ENCODE data around the gene MSRB3. TPM values are rescaled to one million over a fixed set of nuclear protein-coding genes. Genes with fewer than 3 reads are reported as not detected.
A peak's percentile ranks its signal among the peaks of the same experiment; 100 is the strongest.

The MSRB3 gene
- total and polyA plus RNA-seq, 9 donors: 14.9 to 58.8 (median 27.1) TPM

DNA sequence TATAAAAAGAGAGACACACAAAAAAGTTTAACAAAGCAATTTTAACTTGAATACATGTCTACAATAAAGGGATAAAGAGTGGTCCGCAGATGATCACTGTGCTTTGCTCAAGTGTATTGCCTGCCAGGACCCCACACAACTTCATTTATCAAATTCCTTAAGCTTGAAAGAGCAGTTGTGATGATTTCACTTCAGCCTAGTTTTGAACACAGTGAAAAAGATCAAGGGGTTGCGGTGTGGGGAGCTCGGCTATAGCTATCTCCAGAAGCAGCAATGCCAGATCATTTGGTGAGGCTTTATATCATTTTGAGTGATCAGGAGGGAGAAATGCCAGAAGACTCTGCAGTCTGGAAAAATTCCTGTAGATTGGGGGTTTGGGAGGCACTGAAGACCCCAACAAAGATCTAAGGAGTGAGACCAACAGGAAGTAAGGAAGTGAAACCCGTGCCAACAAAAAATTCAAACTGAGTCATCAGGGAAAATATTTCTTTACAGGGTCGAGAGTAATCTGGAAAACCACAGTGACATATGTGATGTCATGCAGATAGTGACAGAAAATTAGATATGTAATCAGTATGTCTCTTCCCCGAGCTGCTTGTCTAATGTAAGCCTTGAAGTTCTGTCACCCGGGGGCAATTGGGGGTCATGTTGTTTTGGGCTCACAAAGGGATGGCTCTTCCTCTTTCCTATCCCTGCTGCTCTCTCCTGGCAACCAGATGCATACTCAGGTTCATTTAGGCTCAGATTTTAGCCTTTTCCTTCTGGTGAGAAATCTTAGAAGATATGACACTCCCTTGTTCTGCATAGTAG is 221.8 kb downstream of the MSRB3 start:
- 34 to 40% (median 39%) methylated on average over 7 of the region's 7 CpGs for WGBS, 3 donors
- intact Hi-C loops (cut with DNase I): no loop called here
- no peaks in the 10 kb centered on the region for H3K36me3 ChIP-seq
- H3K9me3 ChIP-seq: no peaks in the 10 kb centered on the region
- H3K27me3 ChIP-seq: no peaks in the 10 kb centered on the region
- no peak for DNase-seq
- H3K4me1 ChIP-seq (ENCODE audit: insufficient read depth): no peaks in the 10 kb centered on the region
- no peak overlapping the region for H3K4me3 ChIP-seq
- no peak overlapping the region for H3K27ac ChIP-seq
- TF ChIP-seq POLR2A (IDR thresholded peaks at IDR 0.05) (no peak), EP300 (IDR thresholded peaks at IDR 0.05) (no peak)
- TF ChIP-seq, protein P1, sequence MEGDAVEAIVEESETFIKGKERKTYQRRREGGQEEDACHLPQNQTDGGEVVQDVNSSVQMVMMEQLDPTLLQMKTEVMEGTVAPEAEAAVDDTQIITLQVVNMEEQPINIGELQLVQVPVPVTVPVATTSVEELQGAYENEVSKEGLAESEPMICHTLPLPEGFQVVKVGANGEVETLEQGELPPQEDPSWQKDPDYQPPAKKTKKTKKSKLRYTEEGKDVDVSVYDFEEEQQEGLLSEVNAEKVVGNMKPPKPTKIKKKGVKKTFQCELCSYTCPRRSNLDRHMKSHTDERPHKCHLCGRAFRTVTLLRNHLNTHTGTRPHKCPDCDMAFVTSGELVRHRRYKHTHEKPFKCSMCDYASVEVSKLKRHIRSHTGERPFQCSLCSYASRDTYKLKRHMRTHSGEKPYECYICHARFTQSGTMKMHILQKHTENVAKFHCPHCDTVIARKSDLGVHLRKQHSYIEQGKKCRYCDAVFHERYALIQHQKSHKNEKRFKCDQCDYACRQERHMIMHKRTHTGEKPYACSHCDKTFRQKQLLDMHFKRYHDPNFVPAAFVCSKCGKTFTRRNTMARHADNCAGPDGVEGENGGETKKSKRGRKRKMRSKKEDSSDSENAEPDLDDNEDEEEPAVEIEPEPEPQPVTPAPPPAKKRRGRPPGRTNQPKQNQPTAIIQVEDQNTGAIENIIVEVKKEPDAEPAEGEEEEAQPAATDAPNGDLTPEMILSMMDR (IDR thresholded peaks at IDR 0.05): no peak

DNA sequence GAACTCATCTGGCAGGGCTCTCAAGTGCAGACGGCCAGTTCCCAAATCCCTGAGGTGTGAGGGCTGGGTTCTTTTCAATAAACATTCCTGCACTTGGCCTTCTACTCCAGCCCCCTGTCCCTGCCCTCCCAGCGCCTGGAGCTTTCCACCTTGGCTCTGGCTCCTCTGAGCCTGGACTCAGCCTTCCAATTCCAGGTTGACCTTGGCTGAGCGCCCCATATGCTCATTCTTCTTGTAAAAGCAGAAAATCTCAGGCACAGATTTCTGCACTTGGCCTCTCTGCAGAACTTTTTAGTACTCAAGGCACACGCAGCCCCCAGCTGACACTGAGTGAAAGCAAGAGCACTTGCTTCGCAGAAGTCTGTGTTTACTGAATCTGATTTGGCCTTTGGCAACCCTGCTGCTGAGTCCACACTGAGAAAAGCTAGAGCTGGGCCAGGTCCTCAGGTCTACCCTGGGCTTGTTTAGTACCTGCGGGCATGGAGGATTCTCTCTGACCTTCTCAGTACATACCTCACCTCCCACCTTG is 222.7 kb downstream of the MSRB3 start:
- H3K9me3 ChIP-seq: no peaks in the 10 kb centered on the region
- TF ChIP-seq, protein P1 (IDR thresholded peaks at IDR 0.05): no peak
- TF ChIP-seq POLR2A (IDR thresholded peaks at IDR 0.05) (no peak), EP300 (IDR thresholded peaks at IDR 0.05) (no peak)
- H3K27me3 ChIP-seq: no peaks in the 10 kb centered on the region
- no peak overlapping the region for H3K27ac ChIP-seq
- peak; percentile 17 to 81 (median 52) for DNase-seq
- 10 to 16% (median 13%) methylated on average over 6 of the region's 6 CpGs for WGBS, 3 donors
- no peak overlapping the region for H3K4me3 ChIP-seq
- no peaks in the 10 kb centered on the region for H3K4me1 ChIP-seq (ENCODE audit: insufficient read depth)
- H3K36me3 ChIP-seq: no peaks in the 10 kb centered on the region
- intact Hi-C loops (cut with DNase I): no loop called here

DNA sequence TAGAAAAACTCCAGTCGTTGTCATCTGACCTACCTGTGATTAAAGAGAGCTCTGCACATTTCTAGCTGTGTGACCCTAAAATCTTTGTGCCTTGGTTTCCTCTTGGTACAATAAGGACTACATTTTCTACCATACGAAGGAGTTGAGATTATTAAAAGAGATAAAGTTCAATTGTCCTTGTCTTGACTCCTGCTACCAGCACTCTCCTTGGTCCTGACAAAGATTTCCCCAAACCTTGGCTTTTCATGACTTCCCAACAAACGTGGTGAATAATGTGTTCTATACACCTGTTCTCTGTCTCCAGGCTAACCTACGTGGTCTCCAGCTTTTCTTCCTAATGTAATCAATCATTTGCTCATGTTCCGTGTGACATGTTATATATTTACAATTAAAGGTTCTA is 223.5 kb downstream of the MSRB3 start:
- H3K4me1 ChIP-seq (ENCODE audit: insufficient read depth): no peaks in the 10 kb centered on the region
- H3K9me3 ChIP-seq: no peaks in the 10 kb centered on the region
- H3K27ac ChIP-seq: no peak overlapping the region
- intact Hi-C loops (cut with DNase I): no loop called here
- 75 to 81% (median 78%) methylated on average over 5 of the region's 5 CpGs for WGBS, 3 donors
- no peak for DNase-seq
- H3K4me3 ChIP-seq: no peak overlapping the region
- H3K36me3 ChIP-seq: no peaks in the 10 kb centered on the region
- H3K27me3 ChIP-seq: no peaks in the 10 kb centered on the region
- TF ChIP-seq POLR2A (IDR thresholded peaks at IDR 0.05) (no peak), EP300 (IDR thresholded peaks at IDR 0.05) (no peak)
- TF ChIP-seq, protein P1 (IDR thresholded peaks at IDR 0.05): no peak

DNA sequence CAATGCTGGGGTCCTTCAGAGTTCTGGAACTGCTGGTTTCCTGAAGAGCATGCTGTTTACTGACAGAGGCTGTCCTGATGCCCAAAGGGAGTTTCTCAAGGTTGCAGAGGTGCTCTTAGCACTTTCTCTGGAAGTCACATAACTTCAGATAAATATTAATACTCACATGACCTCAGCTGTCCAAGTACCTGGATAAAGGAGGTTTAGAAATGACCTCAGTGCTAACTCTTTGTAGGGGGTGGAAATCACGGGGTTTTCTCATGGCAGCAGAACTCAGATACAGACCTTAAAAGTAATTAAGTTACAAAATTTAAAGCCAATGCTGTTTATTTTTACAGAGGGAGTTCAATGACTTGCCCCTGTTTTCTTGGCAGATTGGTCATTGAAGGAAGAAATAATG is 225.9 kb downstream of the MSRB3 start:
- H3K4me3 ChIP-seq: no peak overlapping the region
- no peaks in the 10 kb centered on the region for H3K4me1 ChIP-seq (ENCODE audit: insufficient read depth)
- DNase-seq: no peak
- H3K27me3 ChIP-seq: no peaks in the 10 kb centered on the region
- intact Hi-C loops (cut with DNase I): no loop called here
- H3K27ac ChIP-seq: no peak overlapping the region
- H3K9me3 ChIP-seq: no peaks in the 10 kb centered on the region
- no peaks in the 10 kb centered on the region for H3K36me3 ChIP-seq
- 63 to 82% (median 69%) methylated on average over 1 of the region's 1 CpG for WGBS, 3 donors
- TF ChIP-seq, protein P1 (IDR thresholded peaks at IDR 0.05): no peak
- TF ChIP-seq EP300 (IDR thresholded peaks at IDR 0.05) (no peak), POLR2A (IDR thresholded peaks at IDR 0.05) (no peak)

All from ovary (tissue), 9 donors.